GM23338 (cell line): ENCODE measurements around the gene SUCLG1. TPM values are rescaled to one million over a fixed set of nuclear protein-coding genes. Genes with fewer than 3 reads are reported as not detected.

Source experiments
- ATAC-seq: fragments of 200-7000 bp; cut with Tn5 transposase; 3 replicates; pipeline ENCODE4 v1.9.1; 2020
- DNase-seq: peaks from one replicate; pipeline ENCODE4 v3.0.0-alpha.2; 2015; ENCODE audit warnings: low spot score
- H2AFZ ChIP-seq: fragments of 200-600 bp; sonication (generic); 2 replicates; pipeline ENCODE4 v1.8.0; 2016; ENCODE audit warnings: antibody characterized with exemption, mild to moderate bottlenecking, moderate library complexity
- H3F3A ChIP-seq: fragments of 200-600 bp; sonication (generic); replicated peaks from 2 replicates; pipeline ENCODE4 v1.8.0; 2017; ENCODE audit warnings: antibody characterized with exemption, mixed run types, low read depth
- H3K27ac ChIP-seq: fragments of 200-600 bp; sonication (generic); 2 replicates; pipeline ENCODE4 v1.6.1; 2016; ENCODE audit warnings: low read depth
- H3K27me3 ChIP-seq: fragments of 200-600 bp; sonication (generic); 2 replicates; pipeline ENCODE4 v1.8.0; 2016; ENCODE audit warnings: mild to moderate bottlenecking, mixed run types, moderate library complexity; ENCODE audit not compliant: insufficient read depth
- H3K36me3 ChIP-seq: fragments of 200-600 bp; sonication (generic); 2 replicates; pipeline ENCODE4 v1.8.0; 2016; ENCODE audit warnings: mild to moderate bottlenecking; ENCODE audit not compliant: insufficient read depth
- H3K4me1 ChIP-seq: fragments of 200-600 bp; sonication (generic); 2 replicates; pipeline ENCODE4 v1.8.0; 2016; ENCODE audit warnings: mild to moderate bottlenecking, moderate library complexity; ENCODE audit not compliant: insufficient read depth
- H3K4me2 ChIP-seq: fragments of 200-600 bp; sonication (generic); 2 replicates; pipeline ENCODE4 v1.7.1; 2017; ENCODE audit warnings: mixed run types
- H3K4me3 ChIP-seq: fragments of 200-600 bp; sonication (generic); 2 replicates; pipeline ENCODE4 v1.6.1; 2016; ENCODE audit warnings: mixed run types
- H3K79me2 ChIP-seq: fragments of 200-600 bp; sonication (generic); replicated peaks from 2 replicates; pipeline ENCODE4 v1.8.0; 2017; ENCODE audit warnings: mild to moderate bottlenecking; ENCODE audit not compliant: insufficient read depth
- H3K9me2 ChIP-seq: fragments of 200-600 bp; sonication (generic); 2 replicates; pipeline ENCODE4 v1.8.0; 2017; ENCODE audit not compliant: insufficient read depth
- H4K20me1 ChIP-seq: fragments of 200-600 bp; sonication (generic); replicated peaks from 2 replicates; pipeline ENCODE4 v1.8.0; 2017; ENCODE audit warnings: mild to moderate bottlenecking; ENCODE audit not compliant: insufficient read depth
- H3K27ac Mint-ChIP-seq: 2 replicates; pipeline ENCODE4 v1.8.0; 2020; ENCODE audit warnings: inconsistent platforms, mild to moderate bottlenecking, moderate library complexity, mixed read lengths
- H3K27me3 Mint-ChIP-seq: 3 replicates; pipeline ENCODE4 v1.8.0; 2022; ENCODE audit warnings: low read depth, mild to moderate bottlenecking, moderate library complexity, mixed read lengths, inconsistent platforms; ENCODE audit not compliant: insufficient read depth, poor library complexity
- H3K36me3 Mint-ChIP-seq: 3 replicates; pipeline ENCODE4 v1.8.0; 2021; ENCODE audit warnings: low read depth, mild to moderate bottlenecking, inconsistent platforms, moderate library complexity, mixed read lengths
- H3K4me1 Mint-ChIP-seq: 3 replicates; pipeline ENCODE4 v1.8.0; 2020; ENCODE audit warnings: mild to moderate bottlenecking, inconsistent platforms, mixed read lengths
- H3K4me3 Mint-ChIP-seq: 3 replicates; pipeline ENCODE4 v1.8.0; 2021; ENCODE audit warnings: moderate library complexity, mild to moderate bottlenecking, inconsistent platforms, mixed read lengths
- H3K9me3 Mint-ChIP-seq: 3 replicates; pipeline ENCODE4 v1.8.0; 2020; ENCODE audit warnings: moderate library complexity, mild to moderate bottlenecking, inconsistent platforms, mixed read lengths
- EZH2 ChIP-seq: fragments of 200-600 bp; sonication (generic); IDR thresholded peaks from one replicate; pipeline ENCODE4 v1.8.0; 2017; ENCODE audit warnings: antibody characterized with exemption, mild to moderate bottlenecking, low read depth; ENCODE audit not compliant: unreplicated experiment
- JUNB ChIP-seq: IDR thresholded peaks from one replicate; pipeline ENCODE4 v1.6.1; 2016; ENCODE audit warnings: antibody characterized with exemption; ENCODE audit not compliant: unreplicated experiment
- NANOG ChIP-seq: IDR thresholded peaks from 2 replicates; pipeline ENCODE4 v1.6.1; 2016; ENCODE audit warnings: antibody characterized with exemption, borderline replicate concordance
- ZNF331 ChIP-seq: fragments of 250-450 bp; sonication (Bioruptor Pico); IDR thresholded peaks from 2 replicates; pipeline ENCODE4 v1.5.0; 2020; ENCODE audit warnings: low read depth, mild to moderate bottlenecking, moderate library complexity
- polyA plus RNA-seq: library from polyadenylated mRNA; unstranded; fragments of >200 nt; fragmentation: Nextera tagmentation; extraction: Ambion mirVana; gene quantifications from 2 replicates; pipeline ENCODE4 v1.2.1, GENCODE V29; 2016
- total RNA-seq: library from RNA; depleted of rRNA; stranded (reverse); fragments of >200 nt; shearing (Covaris generic); gene quantifications from 2 replicates; pipeline ENCODE4 v1.2.3, GENCODE V29; 2014
- TF ChIP-seq, protein P1 (sequence below): IDR thresholded peaks from one replicate; pipeline ENCODE4 v1.6.1; 2018; ENCODE audit warnings: antibody characterized with exemption; ENCODE audit not compliant: unreplicated experiment
- TF ChIP-seq, protein P2 (sequence below), 2 experiments: fragments of 200-600 bp in 1 of 2; sonication (generic) in 1 of 2; conservative IDR thresholded peaks; 2 replicates each; pipeline versions ENCODE4 v1.5.1 to v1.6.1; 2016 to 2017; ENCODE audit warnings: antibody characterized with exemption in 2 of 2, low read depth in 2 of 2, mild to moderate bottlenecking in 2 of 2, moderate library complexity in 1 of 2

SUCLG1 gene
- total and polyA plus RNA-seq, 2 experiments from 2014 or later, result 24.3 to 36.0 TPM

- H3K9me3 Mint-ChIP-seq, result no peaks in the 10 kb centered on the region
- Histone ChIP-seq H3K27ac (no peak overlapping the region), H3K79me2 (no peaks in the 10 kb centered on the region), H3K4me1 (no peaks in the 10 kb centered on the region), H3F3A (no peaks in the 10 kb centered on the region), H2AFZ (no peak overlapping the region), H3K27me3 (no peaks in the 10 kb centered on the region), H4K20me1 (no peaks in the 10 kb centered on the region), H3K4me2 (no peak overlapping the region), H3K4me3 (no peak overlapping the region), H3K36me3 (no peaks in the 10 kb centered on the region), H3K9me2 (no peaks in the 10 kb centered on the region)
- H3K27ac Mint-ChIP-seq, result no peak overlapping the region
- ATAC-seq (no peak), DNase-seq (no peak)
- TF ChIP-seq NANOG (no peak), EZH2 (no peak)
- TF ChIP-seq, protein P1, sequence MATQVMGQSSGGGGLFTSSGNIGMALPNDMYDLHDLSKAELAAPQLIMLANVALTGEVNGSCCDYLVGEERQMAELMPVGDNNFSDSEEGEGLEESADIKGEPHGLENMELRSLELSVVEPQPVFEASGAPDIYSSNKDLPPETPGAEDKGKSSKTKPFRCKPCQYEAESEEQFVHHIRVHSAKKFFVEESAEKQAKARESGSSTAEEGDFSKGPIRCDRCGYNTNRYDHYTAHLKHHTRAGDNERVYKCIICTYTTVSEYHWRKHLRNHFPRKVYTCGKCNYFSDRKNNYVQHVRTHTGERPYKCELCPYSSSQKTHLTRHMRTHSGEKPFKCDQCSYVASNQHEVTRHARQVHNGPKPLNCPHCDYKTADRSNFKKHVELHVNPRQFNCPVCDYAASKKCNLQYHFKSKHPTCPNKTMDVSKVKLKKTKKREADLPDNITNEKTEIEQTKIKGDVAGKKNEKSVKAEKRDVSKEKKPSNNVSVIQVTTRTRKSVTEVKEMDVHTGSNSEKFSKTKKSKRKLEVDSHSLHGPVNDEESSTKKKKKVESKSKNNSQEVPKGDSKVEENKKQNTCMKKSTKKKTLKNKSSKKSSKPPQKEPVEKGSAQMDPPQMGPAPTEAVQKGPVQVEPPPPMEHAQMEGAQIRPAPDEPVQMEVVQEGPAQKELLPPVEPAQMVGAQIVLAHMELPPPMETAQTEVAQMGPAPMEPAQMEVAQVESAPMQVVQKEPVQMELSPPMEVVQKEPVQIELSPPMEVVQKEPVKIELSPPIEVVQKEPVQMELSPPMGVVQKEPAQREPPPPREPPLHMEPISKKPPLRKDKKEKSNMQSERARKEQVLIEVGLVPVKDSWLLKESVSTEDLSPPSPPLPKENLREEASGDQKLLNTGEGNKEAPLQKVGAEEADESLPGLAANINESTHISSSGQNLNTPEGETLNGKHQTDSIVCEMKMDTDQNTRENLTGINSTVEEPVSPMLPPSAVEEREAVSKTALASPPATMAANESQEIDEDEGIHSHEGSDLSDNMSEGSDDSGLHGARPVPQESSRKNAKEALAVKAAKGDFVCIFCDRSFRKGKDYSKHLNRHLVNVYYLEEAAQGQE, result no peak
- no peaks in the 10 kb centered on the region for H3K4me1 Mint-ChIP-seq
- H3K36me3 Mint-ChIP-seq, result peaks cover 6% of the 10 kb centered on the region; the same call in 2 of the 3 replicates
- H3K27me3 Mint-ChIP-seq, result peaks cover 2% of the 10 kb centered on the region
- no peak overlapping the region for H3K4me3 Mint-ChIP-seq
Measured at GRCh38 chr2:84425310-84425709, 33.8 kb downstream of the SUCLG1 start.

DNA sequence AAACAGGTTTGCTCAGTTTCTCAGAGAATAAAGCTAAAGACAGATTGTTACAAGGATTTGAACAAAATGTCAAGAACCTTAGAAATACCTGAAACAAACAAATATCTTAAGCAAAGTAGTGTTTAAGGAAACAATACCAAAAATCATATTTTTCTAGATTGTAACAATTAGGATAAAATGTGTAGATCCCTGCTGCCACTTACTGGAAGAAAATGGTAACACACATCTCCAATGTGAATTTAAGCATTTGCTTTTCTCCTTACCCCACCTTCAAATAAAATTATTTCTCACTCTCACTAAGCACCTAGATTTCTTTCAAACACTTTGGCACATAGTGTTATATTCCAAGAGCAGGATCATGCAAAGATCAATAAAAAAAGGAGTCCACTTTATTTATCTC is 34.9 kb downstream of the SUCLG1 start:
- H3K27me3 ChIP-seq, result no peaks in the 10 kb centered on the region
- no peak overlapping the region for H3K27ac ChIP-seq
- H3K9me2 ChIP-seq, result no peaks in the 10 kb centered on the region
- Mint-ChIP-seq H3K4me3 (no peak overlapping the region), H3K27me3 (peaks cover 2% of the 10 kb centered on the region), H3K27ac (no peak overlapping the region; the same call in 1 of the 2 replicates), H3K4me1 (no peaks in the 10 kb centered on the region), H3K36me3 (peaks cover 6% of the 10 kb centered on the region; the same call in 2 of the 3 replicates), H3K9me3 (no peaks in the 10 kb centered on the region)
- DNase-seq (peak; percentile 11), ATAC-seq (no peak)
- TF ChIP-seq ZNF331 (CRISPR knock-in tag), result no peak
- TF ChIP-seq EZH2, result no peak
- no peak for TF ChIP-seq JUNB
- TF ChIP-seq, protein P2, sequence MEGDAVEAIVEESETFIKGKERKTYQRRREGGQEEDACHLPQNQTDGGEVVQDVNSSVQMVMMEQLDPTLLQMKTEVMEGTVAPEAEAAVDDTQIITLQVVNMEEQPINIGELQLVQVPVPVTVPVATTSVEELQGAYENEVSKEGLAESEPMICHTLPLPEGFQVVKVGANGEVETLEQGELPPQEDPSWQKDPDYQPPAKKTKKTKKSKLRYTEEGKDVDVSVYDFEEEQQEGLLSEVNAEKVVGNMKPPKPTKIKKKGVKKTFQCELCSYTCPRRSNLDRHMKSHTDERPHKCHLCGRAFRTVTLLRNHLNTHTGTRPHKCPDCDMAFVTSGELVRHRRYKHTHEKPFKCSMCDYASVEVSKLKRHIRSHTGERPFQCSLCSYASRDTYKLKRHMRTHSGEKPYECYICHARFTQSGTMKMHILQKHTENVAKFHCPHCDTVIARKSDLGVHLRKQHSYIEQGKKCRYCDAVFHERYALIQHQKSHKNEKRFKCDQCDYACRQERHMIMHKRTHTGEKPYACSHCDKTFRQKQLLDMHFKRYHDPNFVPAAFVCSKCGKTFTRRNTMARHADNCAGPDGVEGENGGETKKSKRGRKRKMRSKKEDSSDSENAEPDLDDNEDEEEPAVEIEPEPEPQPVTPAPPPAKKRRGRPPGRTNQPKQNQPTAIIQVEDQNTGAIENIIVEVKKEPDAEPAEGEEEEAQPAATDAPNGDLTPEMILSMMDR (conservative IDR thresholded peaks at IDR 0.05; ENCODE audit: low read depth in 2 of 2), result peak; percentile 43 to 70
- no peaks in the 10 kb centered on the region for H3K4me1 ChIP-seq
- H3K36me3 ChIP-seq, result no peaks in the 10 kb centered on the region
- no peaks in the 10 kb centered on the region for H4K20me1 ChIP-seq
- H3K4me3 ChIP-seq, result no peak overlapping the region
- H3K79me2 ChIP-seq, result no peaks in the 10 kb centered on the region
- H3K4me2 ChIP-seq, result no peak overlapping the region
- H2AFZ ChIP-seq, result no peak overlapping the region
- no peaks in the 10 kb centered on the region for H3F3A ChIP-seq
